IMR-90 (cell line): ENCODE results near the gene TBC1D12. TPM values are rescaled to one million over a fixed set of nuclear protein-coding genes. Genes with fewer than 3 reads are reported as not detected.

Experiments
- ATAC-seq: fragments of 200-7000 bp; cut with Tn5 transposase; 2 replicates; pipeline ENCODE4 v1.9.1; 2020; ENCODE audit warnings: low read depth, mild to moderate bottlenecking, moderate library complexity
- BruUV-seq: library from RNA; stranded (reverse); fragments of 400-500 nt; replicated peaks from 2 replicates; lab custom pipeline; 2021; lab: Mats Ljungman, UMichigan
- CTCF ChIA-PET: fragments of 300-600 bp; formaldehyde crosslinking; extraction: SDS; loops from one replicate; lab custom pipeline; 2021; ENCODE audit warnings: antibody characterized with exemption; lab: Yijun Ruan, JAX
- POLR2A ChIA-PET: fragments of 300-600 bp; sonication (Branson Sonifier 250); formaldehyde crosslinking; loops from one replicate; lab custom pipeline; 2022; ENCODE audit warnings: antibody characterized with exemption; ENCODE audit not compliant: unreplicated experiment; lab: Charles Lee
- DNase-seq: peaks from one replicate; pipeline ENCODE4 v3.0.0; 2013
- H2AFZ ChIP-seq: replicated peaks from 2 replicates; pipeline ENCODE3; 2013; ENCODE audit warnings: low read length, mild to moderate bottlenecking; ENCODE audit not compliant: poor library complexity
- H2AK5ac ChIP-seq: 2 replicates; pipeline ENCODE4 v1.6.1; 2013; ENCODE audit warnings: low read depth, low read length, inconsistent platforms
- H2AK9ac ChIP-seq: replicated peaks from 2 replicates; pipeline ENCODE3; 2013; ENCODE audit warnings: mild to moderate bottlenecking, low read depth, low read length, moderate library complexity; ENCODE audit not compliant: poor library complexity
- H2BK120ac ChIP-seq: 2 replicates; pipeline ENCODE4 v1.6.1; 2013; ENCODE audit warnings: low read depth, low read length, inconsistent platforms
- H2BK15ac ChIP-seq: 3 replicates; pipeline ENCODE4 v1.6.1; 2013; ENCODE audit warnings: low read depth, low read length, inconsistent platforms
- H2BK20ac ChIP-seq: 2 replicates; pipeline ENCODE4 v1.6.1; 2013; ENCODE audit warnings: low read depth, mild to moderate bottlenecking, inconsistent platforms, low read length, moderate library complexity
- H2BK5ac ChIP-seq: 2 replicates; pipeline ENCODE4 v1.6.1; 2013; ENCODE audit warnings: mild to moderate bottlenecking, low read depth, low read length, inconsistent platforms; ENCODE audit not compliant: poor library complexity, severe bottlenecking
- H3K14ac ChIP-seq: replicated peaks from 2 replicates; pipeline ENCODE4 v1.6.1; 2013; ENCODE audit warnings: low read depth, low read length, inconsistent platforms
- H3K18ac ChIP-seq: 2 replicates; pipeline ENCODE4 v1.6.1; 2013; ENCODE audit warnings: low read depth, low read length, control low read depth
- H3K23ac ChIP-seq: 2 replicates; pipeline ENCODE4 v1.6.1; 2013; ENCODE audit warnings: low read depth, low read length, inconsistent platforms
- H3K27ac ChIP-seq: 2 replicates; pipeline ENCODE4 v1.5.1; 2013; ENCODE audit warnings: mild to moderate bottlenecking, control low read depth, low read length; ENCODE audit not compliant: insufficient read depth
- H3K27me3 ChIP-seq: 2 replicates; pipeline ENCODE4 v1.6.1; 2013; ENCODE audit warnings: low read length; ENCODE audit not compliant: control insufficient read depth, insufficient read depth
- H3K36me3 ChIP-seq: 2 replicates; pipeline ENCODE4 v1.6.1; 2013; ENCODE audit warnings: low read length, mixed read lengths; ENCODE audit not compliant: control insufficient read depth, insufficient read depth
- H3K4ac ChIP-seq: 2 replicates; pipeline ENCODE4 v1.6.1; 2013; ENCODE audit warnings: low read depth, low read length, inconsistent platforms
- H3K4me1 ChIP-seq: 2 replicates; pipeline ENCODE4 v1.6.1; 2013; ENCODE audit warnings: low read length, mixed read lengths; ENCODE audit not compliant: control insufficient read depth, insufficient read depth
- H3K4me2 ChIP-seq: 2 replicates; pipeline ENCODE4 v1.6.1; 2013; ENCODE audit warnings: low read depth, mild to moderate bottlenecking, control low read depth, low read length, moderate library complexity
- H3K4me3 ChIP-seq: 2 replicates; pipeline ENCODE4 v1.5.1; 2013; ENCODE audit warnings: low read depth, mild to moderate bottlenecking, control low read depth, low read length, moderate library complexity; ENCODE audit not compliant: insufficient read depth
- H3K56ac ChIP-seq: 2 replicates; pipeline ENCODE4 v1.6.1; 2013; ENCODE audit warnings: low read length, inconsistent platforms; ENCODE audit not compliant: insufficient read depth; ENCODE audit errors: extremely low read depth
- H3K79me1 ChIP-seq, 2 experiments: 2 replicates each; pipeline ENCODE4 v1.6.1; 2013; ENCODE audit warnings: low read length in 2 of 2, inconsistent platforms in 1 of 2, low read depth in 1 of 2
- H3K9ac ChIP-seq: 2 replicates; pipeline ENCODE4 v1.6.1; 2013; ENCODE audit warnings: low read depth, low read length, control low read depth
- H3K9me1 ChIP-seq: 2 replicates; pipeline ENCODE4 v1.6.1; 2013; ENCODE audit warnings: low read length, inconsistent platforms; ENCODE audit not compliant: insufficient read depth
- H3K9me3 ChIP-seq: 2 replicates; pipeline ENCODE4 v1.6.1; 2013; ENCODE audit warnings: low read length; ENCODE audit not compliant: control insufficient read depth, insufficient read depth
- H4K20me1 ChIP-seq: 2 replicates; pipeline ENCODE4 v1.6.1; 2013; ENCODE audit warnings: low read length, inconsistent platforms; ENCODE audit not compliant: insufficient read depth
- H4K5ac ChIP-seq: 2 replicates; pipeline ENCODE4 v1.6.1; 2013; ENCODE audit warnings: mild to moderate bottlenecking, low read depth, low read length, control low read depth
- H4K8ac ChIP-seq, 2 experiments: 2 replicates each; pipeline ENCODE4 v1.6.1; 2013; ENCODE audit warnings: low read depth in 2 of 2, low read length in 2 of 2, control low read depth in 1 of 2, inconsistent platforms in 1 of 2
- H4K91ac ChIP-seq: 2 replicates; pipeline ENCODE4 v1.6.1; 2013; ENCODE audit warnings: low read depth, low read length, inconsistent platforms; ENCODE audit not compliant: insufficient read depth
- CEBPB ChIP-seq: IDR thresholded peaks from 2 replicates; pipeline ENCODE4 v1.6.1; 2012; ENCODE audit warnings: low read depth, low read length, improper control_type of control experiment
- MAFK ChIP-seq: IDR thresholded peaks from 2 replicates; pipeline ENCODE4 v1.6.1; 2012; ENCODE audit warnings: low read depth, low read length, improper control_type of control experiment
- MAZ ChIP-seq: IDR thresholded peaks from 2 replicates; pipeline ENCODE4 v1.6.1; 2012; ENCODE audit warnings: low read depth, mild to moderate bottlenecking, low read length, improper control_type of control experiment, moderate library complexity, borderline replicate concordance
- RAD21 ChIP-seq: IDR thresholded peaks from 2 replicates; pipeline ENCODE4 v1.6.1; 2012; ENCODE audit warnings: low read length, improper control_type of control experiment
- WGBS, 2 experiments: methylation state at CpG; one replicate each; pipeline versions ENCODE4 v1.1.5 to v1.1.7; 2013; ENCODE audit warnings: missing lambda C conversion rate in 2 of 2; ENCODE audit not compliant: insufficient read length in 1 of 2; ENCODE audit errors: extremely low coverage in 2 of 2; 5-methylcytosine and 5-hydroxymethylcytosine counted together
- dilution Hi-C: fragments of 300-500 bp; cut with HindIII; formaldehyde crosslinking; loops from one replicate; pipeline ENCODE4 v1.14.3; 2018; ENCODE audit warnings: low sequenced_read_pairs; ENCODE audit not compliant: unreplicated experiment
- in situ Hi-C: fragments of 300-500 bp; cut with MboI; formaldehyde crosslinking; loops from 3 replicates; pipeline ENCODE4 v1.14.3; 2019; ENCODE audit warnings: low sequenced_read_pairs, inconsistent platforms, mixed read lengths
- intact Hi-C: fragments of 100-400 bp; cut with micrococcal nuclease; formaldehyde crosslinking; loops from 2 replicates; pipeline ENCODE4 v1.10.0; 2022
- polyA plus RNA-seq, 3 experiments: library from polyadenylated mRNA; depleted of rRNA; stranded (reverse); fragments of >200 nt; gene quantifications; 2 replicates each; pipeline ENCODE4 v1.2.3, GENCODE V29; 2012; ENCODE audit warnings: low replicate concordance in 1 of 3
- total RNA-seq: library from RNA; depleted of rRNA; stranded (reverse); fragments of >200 nt; gene quantifications from 2 replicates; pipeline ENCODE4 v1.2.3, GENCODE V29; 2012

TBC1D12 gene
- total and polyA plus RNA-seq, 2 of the 4 experiments (the other 2 are of a cell fraction) = 1.9 to 5.4 TPM

GRCh38 chr10:94411304-94411703, 9.0 kb downstream of the TBC1D12 start:
- no TSS peak for BruUV-seq
- H3K4me2 ChIP-seq = no peak overlapping the region
- H3K18ac ChIP-seq = no peak overlapping the region; the same call in 1 of the 2 replicates
- H2BK120ac ChIP-seq = no peak overlapping the region
- no peak overlapping the region for H2BK15ac ChIP-seq
- DNase-seq (no peak), ATAC-seq (no peak)
- CTCF ChIA-PET = interaction anchor here (0.7 to 1.7 kb wide), 2 partner anchors 33 kb away, joined by 4 to 9 read pairs; no protein-coding TSS in a partner anchor
- no peaks in the 10 kb centered on the region for H3K9me3 ChIP-seq
- H3K9me1 ChIP-seq = no peaks in the 10 kb centered on the region
- H4K20me1 ChIP-seq = peaks cover 11% of the 10 kb centered on the region; the same call in 1 of the 2 replicates
- in situ Hi-C loops (no loop called here), intact Hi-C loops (no loop called here), dilution Hi-C loops (no loop called here)
- TF ChIP-seq CEBPB = no peak
- no peak for TF ChIP-seq MAZ
- TF ChIP-seq RAD21 = no peak
- no peak for TF ChIP-seq MAFK
- no peak overlapping the region for H4K8ac ChIP-seq
- peaks cover 17 to 37% of the 10 kb centered on the region in 2 experiments for H3K79me1 ChIP-seq
- peaks cover 7% of the 10 kb centered on the region for H3K4me1 ChIP-seq
- H3K36me3 ChIP-seq = no peaks in the 10 kb centered on the region
- H3K14ac ChIP-seq = no peak overlapping the region
- POLR2A ChIA-PET = no interaction called here
- H3K56ac ChIP-seq = no peak overlapping the region
- no peak overlapping the region for H2AFZ ChIP-seq
- H2BK5ac ChIP-seq = no peak overlapping the region
- no peak overlapping the region for H2AK5ac ChIP-seq
- no peak overlapping the region for H2BK20ac ChIP-seq
- WGBS, 2 experiments = 80 to 100% methylated on average over 1 to 2 of the region's 3 CpGs
- no peak overlapping the region for H3K23ac ChIP-seq
- H2AK9ac ChIP-seq = no peak overlapping the region
- H3K9ac ChIP-seq = no peak overlapping the region
- H3K4me3 ChIP-seq = no peak overlapping the region
- no peak overlapping the region for H4K5ac ChIP-seq
- H4K91ac ChIP-seq = no peak overlapping the region
- H3K27ac ChIP-seq = no peak overlapping the region
- no peak overlapping the region for H3K4ac ChIP-seq
- H3K27me3 ChIP-seq = no peaks in the 10 kb centered on the region
